Bronchial epithelial cell (primary cell): Measurements from ENCODE around the gene SLC12A3. TPM values are rescaled to one million over a fixed set of nuclear protein-coding genes. Genes with fewer than 3 reads are reported as not detected.

Experiments
- DNase-seq: peaks from one replicate; pipeline ENCODE4 v3.0.0-alpha.2; 2010; ENCODE audit warnings: low read depth
- FAIRE-seq: peaks from 2 replicates; lab custom pipeline; 2011; peaks lifted over from hg19 to GRCh38; lab: Jason Lieb, UNC
- H3K27me3 ChIP-seq: 2 replicates; pipeline ENCODE4 v1.5.1; 2011; ENCODE audit warnings: low read length; ENCODE audit not compliant: control insufficient read depth, insufficient read depth
- H3K36me3 ChIP-seq: 2 replicates; pipeline ENCODE4 v1.5.1; 2011; ENCODE audit warnings: low read length; ENCODE audit not compliant: control insufficient read depth, insufficient read depth
- H3K4me3 ChIP-seq: 2 replicates; pipeline ENCODE4 v1.5.1; 2011; ENCODE audit warnings: mild to moderate bottlenecking, low read depth, low read length, control low read depth
- total RNA-seq: library from RNA; depleted of rRNA; stranded (reverse); fragments of >200 nt; gene quantifications from 2 replicates; pipeline ENCODE4 v1.2.1, GENCODE V29; 2014
- TF ChIP-seq, protein P1 (sequence below): IDR thresholded peaks from 2 replicates; pipeline ENCODE4 v1.5.1; 2011; ENCODE audit warnings: mild to moderate bottlenecking, moderate library complexity, low read length, control low read depth, inconsistent platforms; ENCODE audit not compliant: insufficient read depth, severe bottlenecking

SLC12A3 gene
- total RNA-seq, 1 donor from 2014 or later = not detected

DNA sequence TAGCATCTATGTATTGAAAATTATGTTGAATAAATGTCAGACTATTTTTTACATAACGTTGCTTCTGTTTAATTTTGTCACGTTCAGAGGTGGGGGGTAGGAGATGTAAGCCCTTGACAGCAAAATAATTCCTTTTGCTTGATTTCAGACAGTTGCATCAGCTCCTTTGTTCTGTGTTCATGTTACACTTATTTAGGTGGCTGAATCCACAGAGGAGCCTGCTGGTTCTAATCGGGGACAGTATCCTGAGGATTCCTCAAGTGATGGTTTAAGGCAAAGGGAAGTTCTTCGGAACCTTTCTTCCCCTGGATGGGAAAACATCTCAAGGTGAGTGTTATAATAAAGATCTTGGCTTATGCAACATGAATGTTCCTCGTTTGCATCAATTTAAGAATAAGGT is 71.5 kb downstream of the SLC12A3 start:
- no peak for DNase-seq
- TF ChIP-seq, protein P1, sequence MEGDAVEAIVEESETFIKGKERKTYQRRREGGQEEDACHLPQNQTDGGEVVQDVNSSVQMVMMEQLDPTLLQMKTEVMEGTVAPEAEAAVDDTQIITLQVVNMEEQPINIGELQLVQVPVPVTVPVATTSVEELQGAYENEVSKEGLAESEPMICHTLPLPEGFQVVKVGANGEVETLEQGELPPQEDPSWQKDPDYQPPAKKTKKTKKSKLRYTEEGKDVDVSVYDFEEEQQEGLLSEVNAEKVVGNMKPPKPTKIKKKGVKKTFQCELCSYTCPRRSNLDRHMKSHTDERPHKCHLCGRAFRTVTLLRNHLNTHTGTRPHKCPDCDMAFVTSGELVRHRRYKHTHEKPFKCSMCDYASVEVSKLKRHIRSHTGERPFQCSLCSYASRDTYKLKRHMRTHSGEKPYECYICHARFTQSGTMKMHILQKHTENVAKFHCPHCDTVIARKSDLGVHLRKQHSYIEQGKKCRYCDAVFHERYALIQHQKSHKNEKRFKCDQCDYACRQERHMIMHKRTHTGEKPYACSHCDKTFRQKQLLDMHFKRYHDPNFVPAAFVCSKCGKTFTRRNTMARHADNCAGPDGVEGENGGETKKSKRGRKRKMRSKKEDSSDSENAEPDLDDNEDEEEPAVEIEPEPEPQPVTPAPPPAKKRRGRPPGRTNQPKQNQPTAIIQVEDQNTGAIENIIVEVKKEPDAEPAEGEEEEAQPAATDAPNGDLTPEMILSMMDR = no peak
- FAIRE-seq = no peak
- H3K27me3 ChIP-seq = no peaks in the 10 kb centered on the region
- peaks cover 31% of the 10 kb centered on the region for H3K36me3 ChIP-seq
- no peak overlapping the region for H3K4me3 ChIP-seq

GRCh38 chr16:56936950-56937349 is 71.9 kb downstream of the SLC12A3 start:
- FAIRE-seq = no peak
- Histone ChIP-seq H3K36me3 (peaks cover 34% of the 10 kb centered on the region), H3K4me3 (no peak overlapping the region), H3K27me3 (no peaks in the 10 kb centered on the region)
- DNase-seq = no peak
- TF ChIP-seq, protein P1 = no peak

DNA sequence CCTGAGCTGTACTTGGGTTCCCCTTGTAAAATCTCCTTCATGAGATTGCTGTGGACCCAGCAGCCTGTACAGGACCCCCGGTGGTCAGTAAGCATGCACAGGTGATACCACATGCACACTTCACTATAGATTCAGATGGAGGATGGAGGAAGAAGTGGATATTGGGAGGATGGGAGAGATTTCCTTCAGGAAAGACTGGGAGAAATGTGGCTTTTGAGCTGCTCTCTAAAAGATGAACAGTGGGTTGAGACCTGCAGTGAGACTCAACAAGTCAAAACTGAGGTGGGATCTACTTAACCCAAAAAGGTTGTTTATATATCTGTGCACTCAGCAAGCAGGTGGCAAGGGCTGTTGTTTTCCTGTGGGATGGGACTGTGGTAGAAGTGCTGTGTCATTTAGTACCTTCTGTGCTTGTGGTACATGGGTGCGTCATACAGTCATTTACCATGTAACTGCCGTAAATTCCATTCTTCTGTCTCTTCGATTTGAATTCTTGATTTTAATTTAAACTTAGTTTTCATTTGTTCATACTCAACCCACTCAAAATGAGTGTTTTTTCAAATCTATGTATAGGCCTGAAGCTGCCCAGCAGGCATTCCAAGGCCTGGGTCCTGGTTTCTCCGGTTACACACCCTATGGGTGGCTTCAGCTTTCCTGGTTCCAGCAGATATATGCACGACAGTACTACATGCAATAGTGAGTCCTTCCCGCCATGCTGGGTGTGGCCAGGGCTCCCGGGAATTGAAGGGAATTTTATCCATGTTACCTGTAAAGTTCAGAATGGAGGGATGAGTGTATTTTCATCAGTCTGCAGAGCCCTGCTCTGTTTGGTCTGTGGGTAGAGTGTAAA is 73.9 kb downstream of the SLC12A3 start:
- TF ChIP-seq, protein P1 = no peak
- Histone ChIP-seq H3K4me3 (no peak overlapping the region), H3K27me3 (no peaks in the 10 kb centered on the region), H3K36me3 (peaks cover 38% of the 10 kb centered on the region)
- no peak for DNase-seq
- FAIRE-seq = no peak

- H3K36me3 ChIP-seq = peaks cover 38% of the 10 kb centered on the region
- no peaks in the 10 kb centered on the region for H3K27me3 ChIP-seq
- no peak overlapping the region for H3K4me3 ChIP-seq
- FAIRE-seq = no peak
- no peak for DNase-seq
- TF ChIP-seq, protein P1 = no peak
Measured at GRCh38 chr16:56939801-56940200, 74.8 kb downstream of the SLC12A3 start.

DNA sequence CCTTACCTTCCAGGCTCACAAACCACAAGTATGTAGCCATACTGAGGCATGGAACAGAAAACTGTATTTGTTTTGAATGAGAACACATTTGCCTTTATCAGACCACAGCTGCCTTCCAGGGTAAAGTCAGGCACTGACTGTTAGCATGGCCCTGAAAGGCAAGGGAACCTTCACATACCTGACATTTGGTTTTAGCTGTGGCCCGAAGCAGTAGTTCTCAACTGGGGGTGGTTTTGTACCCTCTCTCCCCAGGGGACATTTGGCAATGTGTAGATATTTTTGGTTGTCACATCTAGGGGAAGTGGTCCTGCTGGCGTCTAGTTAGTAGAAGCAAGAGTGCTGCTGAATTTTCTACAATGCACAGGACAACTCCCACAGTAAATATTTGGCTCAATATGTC is 76.1 kb downstream of the SLC12A3 start:
- Histone ChIP-seq H3K36me3 (peaks cover 36% of the 10 kb centered on the region), H3K27me3 (no peaks in the 10 kb centered on the region), H3K4me3 (no peak overlapping the region)
- TF ChIP-seq, protein P1 = no peak
- no peak for DNase-seq
- FAIRE-seq = no peak
